Frontal cortex (tissue), 4 donors: ENCODE results near the gene ALPK3. TPM values are rescaled to one million over a fixed set of nuclear protein-coding genes. Genes with fewer than 3 reads are reported as not detected.
"Not testable (repeated sequence)": the region's sequence is repeated elsewhere in the genome, so short reads cannot be mapped to it uniquely, and the experiment has no call there.

Source experiments
- DNase-seq, 2 donors: peaks; one replicate each; pipeline ENCODE4 v3.0.0; 2012; ENCODE audit warnings: low spot score in 2 of 2
- FAIRE-seq: peaks from 2 replicates; lab custom pipeline; 2012; peaks lifted over from hg19 to GRCh38; lab: Jason Lieb, UNC
- total RNA-seq: library from RNA; depleted of rRNA; stranded (reverse); fragments of >200 nt; gene quantifications from one replicate; pipeline ENCODE4 v1.2.3, GENCODE V29; 2014
- donor health status: control.
- donor health status: control.
- donor health status: control.

Gene ALPK3
- total RNA-seq, 1 donor from 2014 or later, result 0.82 TPM

DNA sequence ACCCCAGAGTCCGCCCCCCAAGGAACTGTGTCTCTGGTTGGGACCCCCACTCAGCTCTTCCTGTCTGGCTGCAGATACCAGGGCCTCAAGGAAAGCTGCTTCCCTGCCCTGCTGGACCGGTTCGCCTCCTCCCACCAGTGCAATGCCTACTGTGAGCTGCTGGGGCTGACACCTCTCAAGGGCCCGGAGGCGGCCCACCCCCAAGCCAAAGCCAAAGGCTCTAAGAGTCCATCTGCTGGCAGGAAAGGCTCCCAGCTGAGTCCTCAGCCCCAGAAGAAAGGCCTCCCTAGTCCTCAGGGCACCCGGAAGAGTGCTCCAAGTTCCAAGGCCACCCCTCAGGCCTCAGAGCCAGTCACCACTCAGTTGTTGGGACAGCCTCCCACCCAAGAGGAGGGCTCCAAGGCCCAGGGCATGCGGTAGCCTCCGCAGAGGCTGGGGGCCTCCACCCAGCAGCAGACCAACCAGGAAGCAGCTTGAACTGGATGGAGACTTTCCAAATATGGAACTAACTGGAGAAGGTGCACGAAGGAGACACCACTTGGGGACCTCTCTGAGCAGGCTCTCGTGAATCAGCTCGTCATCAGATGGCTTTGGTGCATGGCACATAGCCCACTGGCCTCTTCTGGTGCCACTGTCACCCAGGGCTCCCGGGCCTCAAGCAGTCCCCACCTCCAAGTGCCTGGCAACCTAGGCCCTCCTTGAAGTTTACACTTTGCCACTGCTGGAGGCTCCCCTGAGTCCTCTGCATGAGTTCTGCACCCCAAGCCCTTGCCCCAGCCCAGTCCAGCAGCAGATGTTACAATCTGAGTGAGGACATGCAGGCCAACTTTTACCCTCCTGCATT is 51.1 kb downstream of the ALPK3 start:
- FAIRE-seq (no peak), DNase-seq (no peak)

DNA sequence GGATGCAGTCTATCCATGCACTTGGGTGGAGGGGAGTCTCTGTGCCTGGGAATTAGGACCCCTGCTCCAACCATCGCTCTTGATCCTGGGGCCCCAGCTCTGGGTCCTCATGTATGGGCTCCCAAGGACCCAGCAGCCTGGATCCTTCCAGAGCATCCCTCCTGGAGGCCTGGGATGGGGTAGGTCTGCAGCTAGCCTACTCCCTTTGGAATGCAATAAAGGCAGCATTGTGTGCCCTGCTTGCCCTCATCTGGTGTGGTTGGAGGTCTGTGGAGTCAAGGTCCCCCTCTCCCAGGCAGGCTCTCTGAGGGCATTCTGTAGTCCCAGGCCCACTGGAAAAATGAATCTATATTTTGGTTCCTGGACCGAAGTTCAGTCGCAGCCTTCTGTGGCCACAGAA is 52.4 kb downstream of the ALPK3 start:
- DNase-seq, result no peak
- no peak for FAIRE-seq

DNA sequence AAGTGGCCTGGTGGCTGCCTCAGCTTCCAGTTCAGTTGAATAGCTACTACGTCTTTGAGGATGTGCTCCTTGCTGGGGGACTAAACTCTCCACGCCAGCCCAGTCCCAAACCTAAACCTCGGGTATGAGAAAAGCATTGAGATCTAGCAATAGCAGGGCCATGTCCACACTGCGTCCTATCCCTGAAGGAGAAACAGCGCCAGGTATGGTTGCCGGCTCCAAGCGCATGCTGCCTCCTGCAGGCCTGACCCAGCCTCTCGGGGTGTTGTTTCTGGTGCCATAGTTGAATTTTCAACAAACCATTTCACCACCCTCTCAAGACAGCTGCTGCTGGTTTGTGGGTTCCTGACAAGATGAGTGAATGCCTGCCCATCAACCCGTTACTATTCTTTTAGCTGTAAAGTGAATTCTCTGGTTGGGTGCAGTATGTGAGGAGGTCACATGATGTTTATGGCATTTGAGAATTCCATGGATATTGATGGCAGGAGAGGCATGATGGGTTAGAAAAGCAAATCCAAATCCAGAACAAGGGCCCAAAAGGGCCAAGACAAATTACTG is 54.4 kb downstream of the ALPK3 start:
- DNase-seq (no peak), FAIRE-seq (no peak)

DNA sequence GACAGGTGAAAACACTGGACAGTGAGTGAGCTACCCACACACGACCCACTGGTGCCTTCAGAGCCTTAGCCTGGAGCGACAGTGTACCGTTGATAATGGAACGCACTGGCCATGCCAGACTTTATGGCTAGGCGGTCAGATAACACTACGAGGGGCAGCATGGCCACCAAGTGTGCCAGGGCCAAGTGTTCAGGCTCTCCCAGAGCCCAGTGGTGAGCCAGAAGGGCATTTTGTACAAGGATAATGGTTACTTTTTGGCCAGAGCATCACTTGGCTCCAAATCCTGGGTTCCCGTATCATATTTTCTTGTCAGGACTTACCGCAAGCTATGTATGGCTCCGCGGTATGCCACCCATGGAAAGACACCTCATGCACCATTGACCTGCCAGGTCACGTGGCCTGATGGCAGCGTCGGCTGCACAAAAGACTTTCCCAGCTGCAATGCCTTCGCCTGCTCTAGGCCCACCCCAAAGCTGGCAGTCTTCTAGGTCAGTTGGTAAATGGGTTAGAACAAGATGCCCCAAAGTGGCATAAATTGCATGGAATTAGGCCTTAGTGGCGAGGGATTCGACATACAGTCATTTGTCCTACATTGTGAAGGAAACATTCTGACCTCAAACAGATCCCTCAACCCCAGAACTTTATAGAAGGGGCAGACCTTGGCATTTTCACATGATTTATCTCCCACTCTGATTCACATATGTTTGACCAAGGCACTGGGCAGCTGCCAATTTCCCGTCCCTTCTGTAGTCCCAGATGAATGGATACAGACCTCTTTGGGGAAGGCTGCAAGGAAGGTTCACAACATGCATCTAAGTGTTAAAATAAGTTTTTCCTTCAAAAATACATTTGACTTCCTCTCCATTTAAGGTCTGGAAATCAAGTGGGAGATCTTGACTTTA is 55.1 kb downstream of the ALPK3 start:
- DNase-seq (no peak), FAIRE-seq (no peak)

DNA sequence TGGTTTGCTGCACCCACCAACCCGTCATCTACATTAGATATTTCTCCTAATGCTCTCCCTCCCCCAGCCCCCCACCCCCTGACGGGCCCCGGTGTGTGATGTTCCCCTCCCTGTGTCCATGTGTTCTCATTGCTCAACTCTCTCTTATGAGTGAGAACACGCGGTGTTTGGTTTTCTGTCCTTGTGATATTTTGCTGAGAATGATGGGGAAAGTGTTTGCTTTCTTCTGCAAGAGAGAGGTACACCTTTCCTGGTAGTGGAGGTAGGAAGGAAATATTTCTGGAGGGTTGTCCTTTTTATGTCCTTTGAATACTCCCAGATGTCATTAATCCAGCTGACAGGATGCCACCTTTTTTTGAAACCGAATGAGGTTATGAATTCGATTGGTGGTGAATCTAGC is 56.8 kb downstream of the ALPK3 start:
- no peak for FAIRE-seq
- DNase-seq, result no peak

DNA sequence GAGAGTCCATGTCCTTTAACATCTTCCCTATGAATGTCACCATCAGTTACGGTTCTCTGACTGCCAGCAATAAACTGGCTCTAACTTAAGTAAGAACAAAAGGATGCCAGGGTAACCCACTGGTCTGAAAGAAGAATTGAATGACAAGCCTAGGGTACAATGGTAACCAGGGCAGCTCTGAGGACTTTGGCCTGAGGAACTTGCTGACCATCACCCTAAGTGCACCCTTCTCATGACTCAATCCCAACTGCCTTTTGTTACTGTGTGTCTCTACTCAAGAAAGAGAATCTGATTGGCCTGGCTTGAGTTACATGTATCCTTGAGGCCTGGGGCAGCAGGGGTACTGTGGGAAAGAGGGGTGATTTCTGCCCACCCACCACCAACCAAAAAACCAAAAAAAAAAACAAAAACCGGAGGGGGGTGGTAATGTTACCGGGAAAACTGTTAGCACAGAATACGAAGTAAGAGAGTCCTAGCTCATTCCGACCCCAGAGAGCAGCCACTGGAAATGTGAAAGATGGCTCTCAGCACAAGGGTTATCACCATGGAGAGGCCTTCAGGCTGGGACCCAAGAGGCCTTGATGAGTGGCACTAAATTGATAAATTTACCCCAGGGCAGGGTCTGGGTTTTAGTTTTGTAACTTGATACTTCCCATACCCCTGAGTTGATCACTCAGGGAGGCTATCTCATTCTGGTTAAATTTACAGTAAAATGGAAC is 58.0 kb downstream of the ALPK3 start:
- DNase-seq (no peak), FAIRE-seq (no peak)

DNA sequence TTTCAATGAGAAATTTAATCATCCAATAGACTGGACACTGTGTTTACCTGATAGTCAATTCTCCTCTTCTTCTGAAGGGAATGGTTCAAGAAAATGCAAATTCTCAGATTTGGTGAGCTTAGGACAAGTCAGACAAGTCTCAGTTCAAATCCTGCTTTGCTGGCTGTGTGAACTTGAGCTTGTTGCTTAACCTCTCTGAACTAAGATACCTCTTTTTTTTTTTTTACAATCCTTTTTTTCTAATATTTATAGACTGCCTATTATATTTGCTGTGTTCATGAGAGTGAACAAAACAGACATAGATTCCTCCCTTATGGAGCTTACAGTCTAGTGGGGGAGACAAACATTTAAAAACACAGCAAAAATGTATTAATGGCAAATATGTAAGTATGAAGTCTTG is 59.1 kb downstream of the ALPK3 start:
- FAIRE-seq, result no peak

DNA sequence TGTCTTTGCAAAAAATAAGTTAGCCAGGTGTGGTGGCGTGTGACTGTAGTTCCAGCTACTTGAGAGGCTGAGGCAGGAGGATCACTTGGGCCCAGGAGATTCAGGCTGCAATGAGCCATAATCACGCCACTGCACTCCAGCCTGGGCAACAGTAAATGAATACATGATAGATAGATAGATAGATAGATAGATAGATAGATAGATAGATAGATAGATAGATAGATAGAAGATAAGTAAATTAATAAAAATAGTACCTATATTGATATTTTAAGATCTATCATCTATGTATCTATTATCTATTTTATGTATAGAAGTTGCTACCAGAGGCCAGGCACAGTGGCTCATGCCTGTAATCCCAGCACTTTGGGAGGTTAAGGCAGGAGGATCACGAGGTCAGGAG is 60.5 kb downstream of the ALPK3 start:
- FAIRE-seq, DNase-seq: not testable (repeated sequence)

More for the DNA sequence above, 59.1 kb downstream of the ALPK3 start:
- no peak for DNase-seq

DNA sequence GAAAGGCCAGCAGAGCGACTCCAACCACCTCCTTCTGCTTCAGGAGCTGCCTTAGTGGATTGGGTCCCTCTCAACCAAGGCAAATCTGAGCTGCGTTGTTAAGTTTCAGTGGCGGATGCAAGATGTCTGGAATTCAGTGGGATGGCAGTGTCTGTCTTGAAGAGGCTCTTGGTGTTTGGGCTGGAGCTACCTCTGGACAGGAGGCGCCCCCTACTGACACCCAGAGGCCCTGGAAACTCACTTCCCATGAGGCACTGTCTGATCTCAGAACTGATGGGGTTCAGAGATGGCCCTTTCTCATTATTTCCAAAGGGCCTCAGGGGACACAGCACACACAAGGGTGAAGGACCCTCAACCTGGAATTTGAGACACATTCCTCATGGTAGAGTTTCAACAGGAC is 61.3 kb downstream of the ALPK3 start:
- DNase-seq, result peak; percentile 53 to 62
- FAIRE-seq, result no peak

DNA sequence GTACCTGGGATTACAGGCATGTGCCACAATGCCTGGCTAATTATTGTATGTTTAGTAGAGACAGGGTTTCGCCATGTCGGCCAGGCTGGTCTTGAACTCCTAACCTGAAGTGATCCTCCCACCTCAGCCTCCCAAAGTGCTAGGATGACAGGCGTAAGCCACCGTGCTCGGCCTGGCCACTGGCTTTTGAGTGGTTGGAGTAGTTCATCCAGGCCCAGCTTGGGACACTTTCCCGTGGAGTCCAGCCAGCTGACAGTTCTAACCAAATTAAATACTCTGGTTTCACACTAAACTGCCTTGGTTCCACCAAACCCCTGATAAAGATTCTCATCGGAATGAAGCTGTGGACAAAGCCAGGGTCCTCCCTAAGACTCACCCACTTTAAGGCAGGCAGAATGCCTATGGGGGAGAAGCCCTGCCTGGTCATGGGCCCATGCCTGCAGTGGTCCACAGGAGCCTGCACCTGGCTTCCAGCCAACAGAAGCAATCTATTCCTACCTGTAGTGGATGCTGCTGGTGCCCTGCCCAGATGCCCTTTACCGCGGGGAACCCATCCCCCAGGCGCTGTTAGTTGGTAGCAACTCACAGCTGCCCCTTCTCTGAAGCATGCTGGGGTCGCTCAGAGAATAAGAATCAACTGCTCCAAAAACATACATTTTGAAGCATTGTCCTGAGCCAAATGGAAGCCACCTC is 62.1 kb downstream of the ALPK3 start:
- FAIRE-seq, result no peak
- no peak for DNase-seq

DNA sequence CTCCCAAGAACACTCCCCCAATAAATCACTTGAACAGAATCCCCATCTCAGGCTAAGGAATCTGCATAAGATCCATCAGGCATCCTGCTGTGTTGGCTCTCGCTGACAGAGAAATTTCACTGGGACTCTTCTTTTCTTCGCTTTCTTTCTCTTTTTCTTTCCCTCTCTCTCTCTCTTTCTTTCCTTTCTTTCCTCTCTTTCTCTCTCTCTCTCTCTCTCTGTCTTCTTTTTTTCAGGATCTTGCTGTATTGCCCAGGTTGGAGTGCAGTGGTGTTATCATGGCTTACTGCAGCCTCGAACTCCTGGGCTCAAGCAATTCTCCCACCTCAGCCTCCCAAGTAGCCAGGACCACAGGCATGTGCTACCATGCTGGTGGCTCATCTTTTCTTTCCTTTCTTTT is 62.9 kb downstream of the ALPK3 start:
- no peak for DNase-seq
- no peak for FAIRE-seq

DNA sequence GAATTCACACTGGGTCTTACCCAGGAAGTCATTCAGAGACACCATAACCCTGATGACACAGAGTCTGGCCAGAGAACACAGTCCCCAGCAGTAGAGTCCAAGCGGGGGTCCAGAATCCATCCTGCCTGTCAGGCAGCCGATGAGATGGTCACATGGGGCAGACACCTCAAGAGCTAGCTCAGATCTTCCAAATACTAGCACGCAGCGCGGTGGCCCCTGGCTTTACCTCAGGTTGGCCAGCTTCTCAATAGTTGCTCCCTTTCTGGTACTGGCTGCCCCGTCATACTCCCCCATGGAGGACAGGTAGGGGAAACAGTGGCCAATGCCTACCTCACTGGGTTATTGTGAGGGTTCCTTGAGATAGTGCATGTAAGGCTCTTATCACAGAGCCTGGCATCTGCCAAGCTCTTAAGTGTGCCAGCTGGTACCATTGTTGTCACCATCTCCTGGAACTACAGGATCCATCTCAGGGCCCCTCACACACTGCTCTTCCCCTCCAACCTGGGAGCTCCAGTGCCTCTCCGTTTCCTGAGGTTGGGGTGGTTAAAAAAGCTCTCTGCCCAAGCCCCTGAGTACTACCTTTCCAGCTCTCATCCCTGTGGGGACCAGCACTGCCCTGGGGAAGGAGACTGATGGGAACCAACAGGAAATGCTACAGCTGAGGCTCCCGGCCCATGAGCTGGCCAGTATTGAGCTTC is 63.8 kb downstream of the ALPK3 start:
- DNase-seq (no peak), FAIRE-seq (no peak)

DNA sequence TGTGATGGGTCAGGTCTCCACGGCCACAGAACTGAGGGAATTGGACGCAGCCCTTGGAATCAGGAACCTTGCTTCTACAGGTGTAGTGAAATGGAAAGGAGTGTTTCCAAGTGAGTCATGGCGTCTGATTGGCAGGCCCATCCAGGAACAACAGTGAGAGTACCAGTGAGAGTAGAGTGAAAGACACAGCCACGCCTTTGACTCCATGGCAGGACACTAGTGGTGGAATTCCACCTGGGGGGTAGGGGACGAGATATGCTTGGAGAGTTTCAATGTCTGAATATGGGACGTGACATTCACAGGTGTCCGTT is 64.3 kb downstream of the ALPK3 start:
- DNase-seq (no peak), FAIRE-seq (no peak)

DNA sequence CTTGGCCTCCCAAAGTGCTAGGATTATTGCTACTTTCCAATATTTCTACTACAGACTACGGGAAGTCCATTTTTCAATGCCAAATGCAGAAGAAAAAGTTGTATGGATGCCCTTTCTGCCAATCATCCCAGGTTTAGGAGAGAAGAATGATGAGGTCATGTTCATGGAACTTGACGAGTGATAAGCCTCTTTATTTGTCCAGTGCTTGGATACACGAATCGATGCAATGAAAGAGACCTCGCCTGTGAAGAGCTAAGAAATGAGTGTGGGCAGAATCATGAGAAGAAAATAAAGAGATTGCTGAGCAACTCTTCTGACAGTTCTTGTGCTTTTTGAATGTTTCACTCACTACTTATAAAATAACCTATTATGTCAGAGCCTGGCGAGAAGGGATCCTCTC is 66.3 kb downstream of the ALPK3 start:
- no peak for FAIRE-seq
- DNase-seq, result no peak

DNA sequence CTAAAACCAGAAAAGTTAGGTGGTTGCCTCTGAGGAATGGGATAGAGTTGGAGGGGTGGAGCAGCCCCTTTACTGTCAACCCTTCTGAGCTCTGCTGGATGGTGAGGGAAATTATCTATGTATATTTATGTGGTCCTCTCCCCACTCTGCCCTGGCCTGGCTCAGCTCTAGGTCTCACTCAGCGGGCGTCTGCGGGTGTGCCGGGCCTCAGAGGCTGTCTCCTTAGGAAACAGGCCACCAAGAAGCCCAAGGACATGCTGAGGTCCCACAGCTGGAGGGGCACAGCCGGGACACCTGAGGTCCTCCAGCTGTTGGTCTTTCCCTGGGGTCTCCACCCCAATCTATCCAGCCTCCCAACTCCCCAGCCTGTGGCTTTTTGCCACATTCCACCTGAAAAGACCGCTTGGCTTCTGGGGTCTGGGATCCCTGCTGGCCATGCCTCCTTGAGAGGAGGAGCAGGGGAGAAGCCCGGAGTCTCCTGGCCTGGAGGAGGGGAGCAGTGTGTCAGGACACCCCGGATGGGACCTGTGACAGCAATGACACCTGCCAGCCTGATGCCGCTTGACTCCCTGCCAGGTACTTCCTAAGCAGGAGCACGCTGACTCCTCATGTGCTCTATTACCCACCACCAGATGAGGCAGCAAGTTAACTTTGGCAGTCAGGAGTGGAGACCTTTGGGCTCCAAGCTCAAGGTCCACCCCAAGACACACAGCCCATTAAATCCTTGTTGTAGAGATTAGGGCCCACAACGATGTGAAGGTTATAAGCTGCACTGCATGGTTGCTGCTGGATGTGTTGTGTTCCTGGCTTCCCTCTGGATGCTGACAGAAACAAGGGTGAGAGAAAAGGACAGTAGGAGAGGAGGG is 67.0 kb downstream of the ALPK3 start, which contains the start of gene SLC28A1:
Gene SLC28A1, plus strand, starts transcription at position 747 of the 866 bp plus-strand sequence. CDS start 3,099 bp downstream, outside the sequence.
- FAIRE-seq (no peak), DNase-seq (no peak)

DNA sequence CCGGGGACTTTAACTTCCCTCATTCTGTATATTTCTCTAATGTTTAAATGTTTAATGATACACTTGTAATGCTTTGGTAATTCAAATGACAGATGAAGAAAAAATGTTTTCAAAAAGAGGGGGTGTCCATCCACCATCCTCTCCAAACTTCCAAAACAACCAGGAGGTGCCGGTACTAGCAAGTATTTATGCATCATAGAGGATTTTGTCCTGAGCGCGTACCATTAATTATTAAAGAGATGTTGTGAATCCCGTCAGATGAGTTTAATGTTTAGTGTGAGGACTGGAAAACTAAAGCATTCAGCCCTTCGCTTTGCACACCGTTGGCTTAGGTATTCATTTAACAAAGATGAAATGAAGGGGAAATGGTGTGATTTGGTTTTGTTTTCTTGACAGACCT is 68.6 kb downstream of the ALPK3 start:
- FAIRE-seq, result no peak

DNA sequence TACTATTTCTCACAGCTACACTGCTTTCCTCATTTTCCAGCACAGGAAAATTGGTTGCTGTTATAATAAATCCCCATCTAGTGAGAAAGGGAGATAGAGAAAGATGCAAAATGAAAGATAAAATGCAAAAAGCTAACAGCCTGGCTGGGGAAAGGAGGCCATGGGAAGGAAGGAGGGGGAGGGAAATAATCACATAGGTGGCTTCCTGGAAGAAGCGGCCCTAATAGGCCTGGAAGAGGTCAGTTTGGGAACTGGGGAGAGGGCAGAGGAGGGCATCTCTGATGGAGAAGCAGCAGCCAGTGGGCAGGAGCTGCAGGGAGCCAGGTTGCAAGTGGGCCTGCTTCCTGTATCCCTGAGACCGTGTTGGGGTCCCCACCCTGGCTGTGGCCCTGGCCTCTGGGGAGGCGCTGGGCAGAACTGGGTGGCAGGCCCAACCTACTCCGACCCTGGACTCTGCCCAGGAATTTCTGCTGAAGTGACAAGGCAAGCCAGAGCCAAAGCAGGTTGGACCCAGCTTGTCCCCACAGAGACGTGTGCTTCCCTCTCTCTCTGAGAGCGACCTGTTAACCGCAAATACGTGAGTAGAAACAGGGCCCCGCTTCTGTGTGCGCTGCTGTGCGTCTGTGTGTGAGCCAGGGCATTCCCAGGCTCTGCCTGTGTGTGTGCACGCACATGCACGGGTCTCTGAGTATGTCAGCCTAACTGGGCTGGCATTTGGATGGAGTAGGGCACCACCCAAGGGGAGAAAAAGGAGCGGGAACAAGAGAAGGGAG is 69.2 kb downstream of the ALPK3 start:
- no peak for FAIRE-seq
- no peak for DNase-seq

More for the DNA sequence above, 68.6 kb downstream of the ALPK3 start:
- no peak for DNase-seq
